Vagina (tissue), 2 donors: ENCODE results near the gene DAB2IP.

Experiments
- POLR2A ChIP-seq, 2 donors: fragments of 450-650 bp; IDR thresholded peaks; one replicate each; pipeline ENCODE4 v1.6.1; 2017; ENCODE audit warnings: antibody characterized with exemption in 2 of 2, mild to moderate bottlenecking in 2 of 2, moderate library complexity in 2 of 2
- POLR2AphosphoS5 ChIP-seq, 2 donors: sonication (generic); formaldehyde crosslinking; IDR thresholded peaks; one replicate each; pipeline ENCODE4 v1.9.0; 2017; ENCODE audit warnings: antibody characterized with exemption in 2 of 2, mild to moderate bottlenecking in 2 of 2, low read depth in 1 of 2; ENCODE audit not compliant: insufficient read depth in 1 of 2
- TF ChIP-seq, protein P1 (sequence below), 3 experiments: fragments of 450-650 bp in 2 of 3; fragments of 200-600 bp in 1 of 3; sonication (generic) in 1 of 3; IDR thresholded peaks; one replicate each; pipeline ENCODE4 v1.5.1; 2017 to 2019; ENCODE audit warnings: antibody characterized with exemption in 3 of 3, mild to moderate bottlenecking in 2 of 3, moderate library complexity in 2 of 3

DNA sequence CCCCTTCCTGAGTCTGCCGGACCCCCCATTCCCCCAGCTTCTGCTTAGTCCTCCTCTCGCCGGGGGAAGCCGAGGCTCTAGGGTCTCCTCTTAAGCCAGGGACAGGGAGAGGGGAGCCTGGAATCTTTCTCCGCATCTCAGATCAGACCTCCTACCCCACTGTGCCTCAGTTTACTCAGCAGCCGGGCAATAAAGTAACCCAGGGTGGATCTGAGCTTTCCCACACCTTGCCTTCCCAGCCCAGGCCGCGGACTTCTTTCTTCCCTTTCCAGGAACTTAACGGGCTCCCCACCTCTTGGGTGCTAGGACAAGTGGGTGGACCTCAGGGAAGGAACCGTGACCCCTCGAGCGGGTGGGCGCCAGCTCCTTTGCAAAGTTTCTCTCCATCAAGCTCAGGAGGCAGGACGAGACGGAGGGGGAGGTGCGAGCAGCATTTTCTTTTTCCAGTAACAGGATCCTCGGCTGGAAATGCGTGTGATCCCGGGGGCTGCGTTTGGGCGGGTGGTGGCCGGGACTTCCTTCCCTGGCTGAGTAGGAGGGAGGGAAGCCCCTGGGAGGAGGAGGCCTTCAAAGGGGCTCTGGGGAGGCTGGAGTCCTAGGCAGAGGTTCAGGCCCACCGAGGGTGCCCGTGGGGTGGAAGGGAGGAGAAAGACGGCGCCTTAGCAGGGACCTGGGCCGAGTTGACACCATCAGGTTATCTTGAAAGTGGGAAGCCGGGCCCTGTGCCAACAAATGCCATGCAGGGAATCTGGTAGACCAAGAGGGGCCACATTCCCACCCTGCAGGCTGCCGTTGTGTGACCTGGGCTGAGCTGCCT is 795 bp downstream of the DAB2IP start:
- TF ChIP-seq, protein P1, sequence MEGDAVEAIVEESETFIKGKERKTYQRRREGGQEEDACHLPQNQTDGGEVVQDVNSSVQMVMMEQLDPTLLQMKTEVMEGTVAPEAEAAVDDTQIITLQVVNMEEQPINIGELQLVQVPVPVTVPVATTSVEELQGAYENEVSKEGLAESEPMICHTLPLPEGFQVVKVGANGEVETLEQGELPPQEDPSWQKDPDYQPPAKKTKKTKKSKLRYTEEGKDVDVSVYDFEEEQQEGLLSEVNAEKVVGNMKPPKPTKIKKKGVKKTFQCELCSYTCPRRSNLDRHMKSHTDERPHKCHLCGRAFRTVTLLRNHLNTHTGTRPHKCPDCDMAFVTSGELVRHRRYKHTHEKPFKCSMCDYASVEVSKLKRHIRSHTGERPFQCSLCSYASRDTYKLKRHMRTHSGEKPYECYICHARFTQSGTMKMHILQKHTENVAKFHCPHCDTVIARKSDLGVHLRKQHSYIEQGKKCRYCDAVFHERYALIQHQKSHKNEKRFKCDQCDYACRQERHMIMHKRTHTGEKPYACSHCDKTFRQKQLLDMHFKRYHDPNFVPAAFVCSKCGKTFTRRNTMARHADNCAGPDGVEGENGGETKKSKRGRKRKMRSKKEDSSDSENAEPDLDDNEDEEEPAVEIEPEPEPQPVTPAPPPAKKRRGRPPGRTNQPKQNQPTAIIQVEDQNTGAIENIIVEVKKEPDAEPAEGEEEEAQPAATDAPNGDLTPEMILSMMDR (IDR thresholded peaks at IDR 0.05), result no peak
- TF ChIP-seq POLR2A (IDR thresholded peaks at IDR 0.05), result no peak
- peak in 1 of 2 donors; percentile 28 for TF ChIP-seq POLR2AphosphoS5 (IDR thresholded peaks at IDR 0.05; ENCODE audit: insufficient read depth in 1 of 2, low read depth in 1 of 2)
